Stimulated activated CD4-positive, alpha-beta T cell treated with anti-CD3 and anti-CD28 coated beads, Interleukin-12 subunit alpha, Interleukin-12 subunit beta, amount 100 ng/mL, for 4 hours (primary cell): ENCODE results near the gene BDNF.
"Not testable (repeated sequence)": the region's sequence is repeated elsewhere in the genome, so short reads cannot be mapped to it uniquely, and the experiment has no call there.

ENCODE experiments used
- DNase-seq: peaks from one replicate; pipeline ENCODE4 v3.0.0-alpha.2; 2020

The BDNF gene

GRCh38 chr11:27700351-27701301 is at the start of gene BDNF:
BDNF (minus strand) TSS chr11:27700455; CDS start chr11:27658564, 41,891 bp downstream.
- DNase-seq, result no peak

GRCh38 chr11:27740362-27741013 is 40.2 kb upstream of the BDNF start:
- DNase-seq, result no peak

- DNase-seq, result no peak
These were observed 35.0 kb upstream of the BDNF start for GRCh38 chr11:27735281-27735680.

GRCh38 chr11:27731803-27732202 is 31.5 kb upstream of the BDNF start:
- not testable (repeated sequence) for DNase-seq

GRCh38 chr11:27726981-27727380 is 26.7 kb upstream of the BDNF start:
- DNase-seq, result no peak

GRCh38 chr11:27723687-27724086 is 23.4 kb upstream of the BDNF start:
- DNase-seq, result no peak

GRCh38 chr11:27722953-27723344 is 22.7 kb upstream of the BDNF start:
- no peak for DNase-seq

GRCh38 chr11:27722117-27722952 is 22.1 kb upstream of the BDNF start:
- no peak for DNase-seq

GRCh38 chr11:27721264-27722116 is 21.2 kb upstream of the BDNF start:
- DNase-seq, result no peak

GRCh38 chr11:27720277-27720830 is 20.1 kb upstream of the BDNF start:
- DNase-seq, result no peak

GRCh38 chr11:27719546-27719925 is 19.3 kb upstream of the BDNF start:
- no peak for DNase-seq

GRCh38 chr11:27718863-27719545 is 18.7 kb upstream of the BDNF start:
- DNase-seq, result no peak

GRCh38 chr11:27718346-27718862 is 18.1 kb upstream of the BDNF start:
- no peak for DNase-seq

- no peak for DNase-seq
These were observed 17.6 kb upstream of the BDNF start for GRCh38 chr11:27717801-27718229.

GRCh38 chr11:27717377-27717776 is 17.1 kb upstream of the BDNF start:
- DNase-seq, result no peak

- DNase-seq, result no peak
These were observed 16.6 kb upstream of the BDNF start for GRCh38 chr11:27716835-27717234.

- no peak for DNase-seq
These were observed 16.0 kb upstream of the BDNF start for GRCh38 chr11:27716216-27716615.

- DNase-seq, result no peak
These were observed 11.5 kb upstream of the BDNF start for GRCh38 chr11:27711725-27712124.

GRCh38 chr11:27710536-27710935 is 10.3 kb upstream of the BDNF start:
- DNase-seq, result no peak

GRCh38 chr11:27707676-27708075 is 7.4 kb upstream of the BDNF start:
- no peak for DNase-seq
